AG09319 (cell line): ENCODE measurements around the gene NR2F2.

Source experiments
- DNase-seq: peaks from one replicate; pipeline ENCODE4 v3.0.0-alpha.2; 2010; ENCODE audit warnings: low read depth; ENCODE audit errors: extremely low read depth
- TF ChIP-seq, protein P1 (sequence below): IDR thresholded peaks from 2 replicates; pipeline ENCODE4 v1.5.1; 2011; ENCODE audit warnings: low read depth, mild to moderate bottlenecking, inconsistent platforms, low read length, moderate library complexity

Gene NR2F2

DNA sequence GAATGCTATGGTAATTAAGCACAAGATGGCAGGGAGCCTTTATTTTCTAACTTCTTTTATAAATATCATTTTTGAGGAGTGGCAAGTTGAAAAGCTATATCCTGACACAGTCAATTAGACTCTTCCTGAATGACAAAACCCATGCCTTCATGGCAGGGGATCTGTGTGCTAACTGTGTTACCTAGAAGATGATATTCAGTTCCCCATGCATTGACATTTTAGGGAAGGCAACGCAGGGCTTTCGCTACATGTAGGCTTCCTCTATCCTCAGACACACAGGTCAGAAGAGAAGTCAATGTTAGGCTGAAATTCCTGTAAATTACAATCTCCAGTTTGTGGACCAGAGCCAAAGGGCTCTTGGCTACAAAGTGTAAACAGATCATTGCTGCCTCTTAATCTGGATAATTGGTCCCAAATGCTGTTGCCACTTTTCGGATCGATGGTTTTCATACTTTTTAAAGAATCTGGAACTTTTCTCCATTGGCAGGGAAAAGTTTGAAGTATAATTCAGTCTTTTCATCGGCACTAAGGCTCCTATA lies 22.6 kb upstream of the NR2F2 start:
- no peak for DNase-seq
- TF ChIP-seq, protein P1, sequence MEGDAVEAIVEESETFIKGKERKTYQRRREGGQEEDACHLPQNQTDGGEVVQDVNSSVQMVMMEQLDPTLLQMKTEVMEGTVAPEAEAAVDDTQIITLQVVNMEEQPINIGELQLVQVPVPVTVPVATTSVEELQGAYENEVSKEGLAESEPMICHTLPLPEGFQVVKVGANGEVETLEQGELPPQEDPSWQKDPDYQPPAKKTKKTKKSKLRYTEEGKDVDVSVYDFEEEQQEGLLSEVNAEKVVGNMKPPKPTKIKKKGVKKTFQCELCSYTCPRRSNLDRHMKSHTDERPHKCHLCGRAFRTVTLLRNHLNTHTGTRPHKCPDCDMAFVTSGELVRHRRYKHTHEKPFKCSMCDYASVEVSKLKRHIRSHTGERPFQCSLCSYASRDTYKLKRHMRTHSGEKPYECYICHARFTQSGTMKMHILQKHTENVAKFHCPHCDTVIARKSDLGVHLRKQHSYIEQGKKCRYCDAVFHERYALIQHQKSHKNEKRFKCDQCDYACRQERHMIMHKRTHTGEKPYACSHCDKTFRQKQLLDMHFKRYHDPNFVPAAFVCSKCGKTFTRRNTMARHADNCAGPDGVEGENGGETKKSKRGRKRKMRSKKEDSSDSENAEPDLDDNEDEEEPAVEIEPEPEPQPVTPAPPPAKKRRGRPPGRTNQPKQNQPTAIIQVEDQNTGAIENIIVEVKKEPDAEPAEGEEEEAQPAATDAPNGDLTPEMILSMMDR, result no peak

DNA sequence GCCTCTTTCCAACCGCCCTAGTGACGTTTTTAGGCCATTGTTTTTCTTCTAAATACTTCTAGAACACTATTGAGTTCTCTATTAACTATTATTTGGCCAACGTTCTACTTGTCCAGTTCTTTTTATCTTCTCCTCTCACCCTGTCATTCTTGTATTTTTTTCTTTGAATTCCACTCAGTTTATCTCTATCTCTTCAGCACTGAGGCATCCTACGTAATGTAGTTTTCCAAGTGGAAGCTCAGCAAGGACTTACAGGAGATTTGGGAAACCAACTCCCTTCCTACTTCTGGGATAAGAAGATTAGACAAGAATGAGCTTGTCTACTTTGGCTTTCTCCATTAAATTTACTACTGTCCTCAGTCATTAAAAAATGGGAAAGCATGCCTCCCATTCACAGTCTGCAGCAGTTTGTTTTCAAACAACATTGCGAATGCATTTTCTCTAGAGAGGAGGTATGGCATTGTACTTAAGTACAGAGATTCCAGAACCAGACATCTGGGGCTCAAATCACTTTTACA lies 21.3 kb upstream of the NR2F2 start:
- TF ChIP-seq, protein P1, result no peak

DNA sequence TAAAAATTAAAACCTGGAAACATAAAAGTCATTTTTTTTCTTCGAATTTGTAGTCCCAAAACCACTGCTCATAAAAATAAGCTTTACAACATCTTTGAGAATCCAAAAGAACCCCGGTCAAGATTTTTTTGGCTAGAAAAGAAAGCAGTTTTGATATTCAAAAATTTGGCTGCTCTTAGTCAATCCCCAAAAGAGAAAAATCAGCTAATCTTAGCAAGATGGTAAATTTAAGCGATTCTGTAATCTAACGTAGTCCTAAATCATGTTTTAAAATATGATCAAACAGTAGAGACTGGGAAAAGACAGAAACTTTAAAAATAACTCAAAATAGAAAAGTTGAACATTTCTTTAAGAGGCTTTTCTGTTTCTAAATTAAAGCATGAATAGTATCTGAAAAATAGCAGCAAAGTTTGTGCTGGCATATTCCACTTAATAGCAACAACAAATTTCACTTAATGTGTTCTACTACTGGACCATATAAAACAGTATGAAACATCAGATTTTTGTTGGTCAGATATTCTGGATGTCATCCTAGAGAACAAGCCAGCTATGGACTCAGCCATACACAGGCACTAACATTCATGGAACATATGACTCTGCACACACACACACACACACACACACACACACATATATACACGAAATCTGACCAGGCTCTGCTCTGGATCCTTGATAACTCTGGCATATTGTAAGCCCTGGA lies 19.1 kb upstream of the NR2F2 start:
- TF ChIP-seq, protein P1, result no peak
- no peak for DNase-seq

More for the DNA sequence above, 21.3 kb upstream of the NR2F2 start:
- no peak for DNase-seq

DNA sequence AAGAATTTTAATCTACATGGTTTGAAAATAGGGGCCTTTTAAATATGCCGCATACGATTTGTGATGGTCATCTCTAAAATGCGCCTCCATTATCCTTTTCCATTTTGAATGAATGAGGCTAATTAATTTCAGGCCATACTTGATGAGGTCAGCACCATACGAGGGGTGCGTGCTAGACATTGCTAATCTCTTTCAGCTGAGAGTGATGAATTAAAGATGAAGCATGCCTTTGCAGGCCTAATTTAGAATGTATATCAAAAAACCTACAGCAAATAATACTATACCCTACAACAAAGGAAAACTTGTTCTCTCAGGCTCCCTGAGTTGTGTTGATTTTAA lies 18.6 kb upstream of the NR2F2 start:
- DNase-seq, result no peak
- TF ChIP-seq, protein P1, result no peak

DNA sequence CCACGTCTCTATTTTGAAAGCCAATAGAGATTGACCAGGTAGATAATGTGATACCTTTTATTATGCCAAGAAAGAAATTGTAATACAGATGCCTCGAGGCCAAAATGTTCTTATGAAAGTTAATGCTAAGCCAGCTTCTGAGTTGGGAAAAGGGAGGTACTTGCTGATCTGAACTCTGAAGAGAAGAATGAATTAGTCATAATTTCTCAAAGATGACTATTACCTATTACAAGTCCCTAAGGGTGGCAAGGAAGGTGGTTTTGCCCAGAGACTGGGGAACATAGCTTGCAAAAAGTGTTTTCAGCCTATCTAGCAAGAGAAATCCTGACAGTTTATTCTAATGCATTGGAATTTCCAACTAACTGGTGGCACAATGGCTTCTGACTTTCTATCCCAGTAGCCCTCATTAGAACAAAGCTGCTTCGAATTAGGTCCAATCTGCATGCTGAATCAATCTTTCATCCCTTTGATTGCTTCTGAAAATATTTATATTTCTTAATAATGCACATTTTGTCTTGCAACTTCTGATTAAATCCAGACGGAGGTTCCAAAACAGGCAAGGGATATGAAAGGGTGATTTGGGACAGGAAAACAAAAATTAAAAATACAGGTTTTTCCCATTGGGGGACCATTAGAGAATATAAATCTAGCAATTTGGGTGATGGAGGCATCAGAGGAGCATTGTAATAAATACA lies 17.7 kb upstream of the NR2F2 start:
- TF ChIP-seq, protein P1, result no peak
- no peak for DNase-seq

DNA sequence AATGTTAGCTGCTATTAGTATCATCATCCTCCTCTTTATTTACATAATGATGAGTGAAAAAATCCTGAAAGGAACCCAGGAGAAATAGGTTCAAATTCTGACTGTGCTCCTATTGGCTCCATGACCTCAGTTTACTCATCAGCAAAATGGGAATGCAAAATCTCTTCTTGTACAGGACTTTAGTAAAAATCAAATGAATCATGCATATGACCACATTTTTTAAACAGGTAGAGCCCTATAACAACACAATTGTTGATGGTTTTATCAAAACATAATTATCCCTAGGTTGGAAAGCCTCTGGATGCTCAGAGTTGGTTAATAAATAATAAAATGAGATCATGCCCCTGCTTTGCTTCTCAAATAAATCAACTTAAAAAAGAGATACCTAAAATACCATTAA lies 16.0 kb upstream of the NR2F2 start:
- TF ChIP-seq, protein P1, result no peak
- DNase-seq, result no peak

DNA sequence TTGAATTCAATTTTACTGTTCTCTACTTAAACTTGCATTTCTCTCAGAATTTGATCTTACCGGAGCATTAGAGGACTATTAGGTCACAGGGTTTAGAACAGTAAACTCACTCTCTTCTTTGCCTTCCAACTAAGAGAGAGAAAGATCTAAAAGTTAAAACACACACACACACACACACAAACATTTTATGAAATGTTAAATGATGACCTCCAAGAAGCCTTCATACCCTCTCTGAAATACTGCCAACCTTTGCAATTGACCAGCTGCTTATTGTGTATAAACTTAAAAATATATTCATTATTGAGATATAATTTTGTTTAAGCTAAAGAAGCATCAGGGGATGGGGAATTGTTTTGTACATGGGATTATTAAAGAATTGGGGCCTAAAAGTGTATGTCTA lies 15.5 kb upstream of the NR2F2 start:
- TF ChIP-seq, protein P1, result no peak
- no peak for DNase-seq
